Nephron progenitor cell (in vitro differentiated cells): ENCODE results near the gene ELOA2.
A peak's percentile ranks its signal among the peaks of the same experiment; 100 is the strongest.

Experiments
- DNase-seq: peaks from one replicate; pipeline ENCODE4 v3.0.0; 2021
- H3K27ac Mint-ChIP-seq: 2 replicates; pipeline ENCODE4 v1.8.0; 2021; ENCODE audit warnings: mild to moderate bottlenecking, moderate library complexity, mixed read lengths
- H3K27me3 Mint-ChIP-seq: 2 replicates; pipeline ENCODE4 v1.8.0; 2021; ENCODE audit warnings: mild to moderate bottlenecking, low read depth, mixed read lengths; ENCODE audit not compliant: poor library complexity
- H3K36me3 Mint-ChIP-seq: 2 replicates; pipeline ENCODE4 v1.8.0; 2021; ENCODE audit warnings: low read depth, mixed read lengths
- H3K4me1 Mint-ChIP-seq: 2 replicates; pipeline ENCODE4 v1.8.0; 2021; ENCODE audit warnings: mixed read lengths
- H3K4me3 Mint-ChIP-seq: 2 replicates; pipeline ENCODE4 v1.8.0; 2021; ENCODE audit warnings: mild to moderate bottlenecking, moderate library complexity, mixed read lengths
- H3K9me3 Mint-ChIP-seq: 2 replicates; pipeline ENCODE4 v1.8.0; 2021; ENCODE audit warnings: mild to moderate bottlenecking, moderate library complexity, mixed read lengths
- CTCF ChIP-seq: fragments of 200-600 bp; sonication (generic); IDR thresholded peaks from 2 replicates; pipeline ENCODE4 v1.5.0; 2021; ENCODE audit warnings: antibody characterized with exemption

The ELOA2 gene

GRCh38 chr18:47067648-47068047 is 32.2 kb upstream of the ELOA2 start:
- no peak overlapping the region for H3K27ac Mint-ChIP-seq
- no peak for DNase-seq
- peaks cover 8% of the 10 kb centered on the region for H3K27me3 Mint-ChIP-seq
- TF ChIP-seq CTCF: no peak
- H3K36me3 Mint-ChIP-seq: peaks cover 12% of the 10 kb centered on the region
- no peak overlapping the region for H3K4me3 Mint-ChIP-seq
- peaks cover 2% of the 10 kb centered on the region for H3K4me1 Mint-ChIP-seq
- peaks cover 9% of the 10 kb centered on the region for H3K9me3 Mint-ChIP-seq

- peaks cover 8% of the 10 kb centered on the region for H3K27me3 Mint-ChIP-seq
- H3K4me1 Mint-ChIP-seq: peaks cover 5% of the 10 kb centered on the region
- no peak overlapping the region for H3K27ac Mint-ChIP-seq
- H3K4me3 Mint-ChIP-seq: no peak overlapping the region
- peaks cover 5% of the 10 kb centered on the region for H3K9me3 Mint-ChIP-seq
- TF ChIP-seq CTCF: no peak
- peaks cover 6% of the 10 kb centered on the region for H3K36me3 Mint-ChIP-seq
- DNase-seq: no peak
These were observed 27.7 kb upstream of the ELOA2 start for GRCh38 chr18:47063096-47063495.

GRCh38 chr18:47062471-47062870 is 27.1 kb upstream of the ELOA2 start:
- peaks cover 3% of the 10 kb centered on the region for H3K36me3 Mint-ChIP-seq

GRCh38 chr18:47054369-47054768 is 18.9 kb upstream of the ELOA2 start:
- Mint-ChIP-seq H3K27ac (no peak overlapping the region), H3K9me3 (no peaks in the 10 kb centered on the region), H3K27me3 (peaks cover 11% of the 10 kb centered on the region), H3K4me1 (peaks cover 11% of the 10 kb centered on the region), H3K4me3 (no peak overlapping the region), H3K36me3 (no peaks in the 10 kb centered on the region)
- DNase-seq: no peak
- TF ChIP-seq CTCF: no peak

More at GRCh38 chr18:47062471-47062870, 27.1 kb upstream of the ELOA2 start:
- Mint-ChIP-seq H3K4me1 (peaks cover 5% of the 10 kb centered on the region), H3K9me3 (peaks cover 3% of the 10 kb centered on the region), H3K27me3 (peaks cover 10% of the 10 kb centered on the region), H3K4me3 (no peak overlapping the region), H3K27ac (no peak overlapping the region)
- DNase-seq: no peak
- no peak for TF ChIP-seq CTCF

GRCh38 chr18:47050468-47050867 is 15.0 kb upstream of the ELOA2 start:
- no peak overlapping the region for H3K4me3 Mint-ChIP-seq
- no peak overlapping the region for H3K27ac Mint-ChIP-seq
- H3K36me3 Mint-ChIP-seq: no peaks in the 10 kb centered on the region
- DNase-seq: no peak
- H3K9me3 Mint-ChIP-seq: no peaks in the 10 kb centered on the region
- peaks cover 9% of the 10 kb centered on the region for H3K27me3 Mint-ChIP-seq
- TF ChIP-seq CTCF: peak; percentile 74
- peaks cover 30% of the 10 kb centered on the region for H3K4me1 Mint-ChIP-seq

DNA sequence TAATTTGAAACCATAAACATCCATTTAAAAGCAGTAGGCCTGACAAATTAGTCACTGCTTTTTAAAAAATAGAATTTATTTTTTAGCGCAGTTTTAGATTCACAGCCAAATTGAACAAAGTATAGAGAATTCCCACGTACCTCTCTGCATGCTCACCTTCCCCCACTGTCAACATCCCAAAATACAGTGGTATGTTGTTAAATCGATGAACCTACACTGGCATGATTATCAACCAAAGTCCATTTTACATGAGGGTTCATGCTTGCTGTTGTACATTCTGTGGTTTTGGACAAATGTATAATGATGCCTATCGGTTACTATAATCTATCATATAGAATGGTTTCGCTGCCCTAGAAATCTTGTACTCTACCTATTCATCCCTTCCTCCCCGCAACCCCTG is 5.6 kb upstream of the ELOA2 start:
- Mint-ChIP-seq H3K9me3 (no peaks in the 10 kb centered on the region), H3K4me1 (peaks cover 11% of the 10 kb centered on the region), H3K36me3 (no peaks in the 10 kb centered on the region), H3K4me3 (no peak overlapping the region), H3K27ac (no peak overlapping the region), H3K27me3 (peaks cover 6% of the 10 kb centered on the region)
- TF ChIP-seq CTCF: no peak
- DNase-seq: no peak
